Measurements from ENCODE around the gene PSMC3. TPM values are rescaled to one million over a fixed set of nuclear protein-coding genes. Genes with fewer than 3 reads are reported as not detected.

PSMC3 gene
- total RNA-seq, 1 experiment from 2014 or later: 275 TPM

- peaks cover 9% of the 10 kb centered on the region; the same call in 1 of the 2 replicates for H3K4me1 ChIP-seq (ENCODE audit: insufficient read depth, low read length)
- no peak overlapping the region for H3K27ac ChIP-seq (ENCODE audit: low read length)
- no peak overlapping the region for H2AFZ ChIP-seq (ENCODE audit: low read length)
- no peak overlapping the region for H3K9ac ChIP-seq (ENCODE audit: low read length)
- H3K9me3 ChIP-seq (ENCODE audit: low read length): no peaks in the 10 kb centered on the region
- no peaks in the 10 kb centered on the region for H3K36me3 ChIP-seq (ENCODE audit: low read depth, low read length)
- intact Hi-C loops (cut with micrococcal nuclease): no loop called here
- no peaks in the 10 kb centered on the region for H3F3A ChIP-seq (ENCODE audit: low read length, unreplicated experiment)
- no TSS peak for BruUV-seq (replicated peaks)
- TF ChIP-seq CTCF (conservative IDR thresholded peaks at IDR 0.05; ENCODE audit: low read depth, low read length) (no peak), EZH2 (IDR thresholded peaks at IDR 0.05; ENCODE audit: low read length, unreplicated experiment) (no peak), EZH2phosphoT487 (IDR thresholded peaks at IDR 0.05; ENCODE audit: borderline replicate concordance, low read length) (no peak)
- no peaks in the 10 kb centered on the region for H4K20me1 ChIP-seq (ENCODE audit: low read length)
- no peak overlapping the region for H3K4me3 ChIP-seq (ENCODE audit: low read length)
- no peaks in the 10 kb centered on the region for H3K9me2 ChIP-seq (replicated peaks; ENCODE audit: low read length)
- ChIA-PET POLR2A (ENCODE audit: unreplicated experiment) (no interaction called here), CTCF (interaction anchor here (0.6 kb wide), 1 partner anchor 82 kb away, joined by 4 read pairs; no protein-coding TSS in a partner anchor)
- DNase-seq (no peak), ATAC-seq (no peak)
- H3K4me2 ChIP-seq (ENCODE audit: low read length): no peak overlapping the region
- no peaks in the 10 kb centered on the region for H3K79me2 ChIP-seq (ENCODE audit: low read length)
- H3K27me3 ChIP-seq (ENCODE audit: low read length): no peaks in the 10 kb centered on the region
Measured at GRCh38 chr11:47372422-47372821, 53.8 kb downstream of the PSMC3 start.

GRCh38 chr11:47369676-47370075 lies 56.6 kb downstream of the PSMC3 start:
- no peak overlapping the region for H3K9ac ChIP-seq (ENCODE audit: low read length)
- no peaks in the 10 kb centered on the region for H3K9me2 ChIP-seq (replicated peaks; ENCODE audit: low read length)
- no peaks in the 10 kb centered on the region for H4K20me1 ChIP-seq (ENCODE audit: low read length)
- DNase-seq (no peak), ATAC-seq (no peak)
- H3F3A ChIP-seq (ENCODE audit: low read length, unreplicated experiment): no peaks in the 10 kb centered on the region
- POLR2A ChIA-PET (ENCODE audit: unreplicated experiment): interaction anchor here (0.7 kb wide), 1 partner anchor 23 kb away, joined by 8 read pairs; no protein-coding TSS in a partner anchor
- BruUV-seq (replicated peaks): no TSS peak
- H2AFZ ChIP-seq (ENCODE audit: low read length): no peak overlapping the region
- CTCF ChIA-PET: no interaction called here
- TF ChIP-seq EZH2 (IDR thresholded peaks at IDR 0.05; ENCODE audit: low read length, unreplicated experiment) (no peak), CTCF (conservative IDR thresholded peaks at IDR 0.05; ENCODE audit: low read depth, low read length) (no peak), EZH2phosphoT487 (IDR thresholded peaks at IDR 0.05; ENCODE audit: borderline replicate concordance, low read length) (no peak)
- H3K79me2 ChIP-seq (ENCODE audit: low read length): no peaks in the 10 kb centered on the region
- H3K4me3 ChIP-seq (ENCODE audit: low read length): no peak overlapping the region
- H3K27ac ChIP-seq (ENCODE audit: low read length): no peak overlapping the region
- no peaks in the 10 kb centered on the region for H3K9me3 ChIP-seq (ENCODE audit: low read length)
- H3K4me1 ChIP-seq (ENCODE audit: insufficient read depth, low read length): peaks cover 7% of the 10 kb centered on the region; the same call in 1 of the 2 replicates
- no peaks in the 10 kb centered on the region for H3K27me3 ChIP-seq (ENCODE audit: low read length)
- intact Hi-C loops (cut with micrococcal nuclease): no loop called here
- no peak overlapping the region for H3K4me2 ChIP-seq (ENCODE audit: low read length)
- no peaks in the 10 kb centered on the region for H3K36me3 ChIP-seq (ENCODE audit: low read depth, low read length)

Small RNA genes within 50 kb of the gene (microRNA-seq; reads per million reads assigned to microRNA genes)
- not detected for gene MIR4487 (ENCODE audit: unreplicated experiment)

Other genes with a start within 250 kb of the PSMC3 start
- gene ARFGAP2, start 249.6 kb downstream of the PSMC3 start, total RNA-seq (2014; rRNA removed): 97.5 and 125 TPM in 2 replicates
- gene PACSIN3, start 240.0 kb downstream of the PSMC3 start, total RNA-seq (2014; rRNA removed): 83.9 and 129 TPM in 2 replicates
- gene DDB2, start 211.5 kb downstream of the PSMC3 start, total RNA-seq (2014; rRNA removed): 45.4 and 54.5 TPM in 2 replicates
- 24.2 and 26.6 TPM in 2 replicates for gene ACP2, start 177.6 kb downstream of the PSMC3 start, total RNA-seq (2014; rRNA removed)
- 14.2 and 31.6 TPM in 2 replicates for gene NR1H3, start 168.4 kb downstream of the PSMC3 start, total RNA-seq (2014; rRNA removed)
- gene MADD, start 156.3 kb downstream of the PSMC3 start, total RNA-seq (2014; rRNA removed): 23.1 and 26.4 TPM in 2 replicates
- gene MYBPC3, start 73.7 kb downstream of the PSMC3 start, total RNA-seq (2014; rRNA removed): not detected in 2 replicates
- gene SPI1, start 47.9 kb downstream of the PSMC3 start, total RNA-seq (2014; rRNA removed): 0.22 TPM in 1 of 2 replicates, not detected in the other
- gene SLC39A13, start 17.8 kb downstream of the PSMC3 start, total RNA-seq (2014; rRNA removed): 29.4 and 32.5 TPM in 2 replicates
- gene RAPSN, start 22.7 kb upstream of the PSMC3 start, total RNA-seq (2014; rRNA removed): 0.23 TPM in 1 of 2 replicates, not detected in the other
- gene CELF1, start 126.7 kb upstream of the PSMC3 start, total RNA-seq (2014; rRNA removed): 80.1 and 92.7 TPM in 2 replicates
- 167 and 212 TPM in 2 replicates for gene PTPMT1, start 139.2 kb upstream of the PSMC3 start, total RNA-seq (2014; rRNA removed)
- gene KBTBD4, start 152.5 kb upstream of the PSMC3 start, total RNA-seq (2014; rRNA removed): 9.2 and 9.8 TPM in 2 replicates
- 120 and 166 TPM in 2 replicates for gene NDUFS3, start 152.6 kb upstream of the PSMC3 start, total RNA-seq (2014; rRNA removed)
- gene FAM180B, start 160.2 kb upstream of the PSMC3 start, total RNA-seq (2014; rRNA removed): not detected in 2 replicates
- not detected in 2 replicates for gene C1QTNF4, start 168.0 kb upstream of the PSMC3 start, total RNA-seq (2014; rRNA removed)
- gene MTCH2, start 216.1 kb upstream of the PSMC3 start, total RNA-seq (2014; rRNA removed): 84.0 and 88.1 TPM in 2 replicates